HG02763 (cell line): ENCODE results near the gene TSPAN33.
A peak's percentile ranks its signal among the peaks of the same experiment; 100 is the strongest.
"Not testable (repeated sequence)": the region's sequence is repeated elsewhere in the genome, so short reads cannot be mapped to it uniquely, and the experiment has no call there.

Experiments
- ATAC-seq: cut with Tn5 transposase; IDR thresholded peaks from one replicate; pipeline ENCODE4 v1.9.1; 2021; ENCODE audit warnings: mild to moderate bottlenecking, moderate library complexity; ENCODE audit not compliant: unreplicated experiment

TSPAN33 gene

DNA sequence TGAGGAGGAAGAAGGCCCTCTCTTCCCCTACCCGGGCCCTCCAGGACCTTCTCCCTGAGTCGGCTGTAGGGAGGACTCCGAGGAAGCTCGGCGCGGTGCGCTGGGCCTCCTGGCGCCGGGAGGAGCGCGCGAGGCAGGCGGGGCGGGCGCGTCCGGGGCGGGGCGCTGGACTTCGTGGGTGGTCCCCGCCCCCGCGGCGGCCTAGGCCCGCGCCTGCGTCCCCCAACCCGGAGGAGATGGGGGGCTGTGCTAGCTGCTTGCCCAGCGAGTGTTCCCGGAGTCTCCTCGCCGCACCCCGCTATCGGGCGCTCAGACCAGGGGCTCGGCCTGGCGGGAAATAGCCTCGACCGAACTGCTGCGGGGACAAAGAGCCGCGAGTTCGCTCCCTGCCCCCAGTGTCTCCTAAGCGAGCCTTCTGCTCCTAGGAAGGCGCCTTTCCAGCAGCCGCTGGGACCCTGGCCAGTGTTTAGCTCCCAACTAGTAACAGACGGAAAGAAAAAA lies 24.7 kb downstream of the TSPAN33 start:
- no peak for ATAC-seq

DNA sequence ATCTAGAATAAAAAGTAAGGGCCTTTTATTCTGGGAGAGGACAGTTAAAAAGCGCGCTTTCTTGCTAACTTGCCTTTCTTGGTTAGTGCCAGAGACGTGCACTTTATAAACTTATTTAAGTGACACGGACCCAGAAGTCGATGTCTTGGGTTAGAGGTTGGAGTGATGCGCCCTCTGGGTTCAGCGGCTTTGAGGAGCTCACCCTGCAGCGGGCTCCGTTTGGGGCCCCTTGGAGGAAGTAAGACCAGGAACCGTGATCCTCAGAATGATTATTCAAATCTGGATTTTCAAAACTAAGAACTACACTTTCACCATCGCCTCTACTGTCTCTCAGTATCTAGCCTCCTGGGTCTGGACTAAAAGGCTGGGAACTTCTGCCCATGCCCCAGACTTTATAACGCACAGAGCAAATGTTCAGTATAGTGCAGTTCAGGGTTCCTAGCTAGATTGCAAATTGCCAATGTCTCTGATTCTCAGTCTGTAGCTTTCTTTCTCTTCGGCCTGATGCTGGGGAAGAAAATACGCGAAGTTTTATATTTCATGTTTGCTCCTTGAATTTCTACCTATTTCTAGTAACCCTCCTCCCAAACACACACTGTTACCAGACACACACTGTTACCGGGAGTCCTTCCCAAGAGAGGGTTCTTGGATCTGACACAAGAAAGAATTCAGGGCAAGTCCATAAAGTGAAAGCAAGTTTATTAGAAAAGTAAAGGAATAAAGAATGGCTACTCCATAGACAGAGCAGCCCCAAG lies 25.4 kb downstream of the TSPAN33 start:
- peak; percentile 56 for ATAC-seq

DNA sequence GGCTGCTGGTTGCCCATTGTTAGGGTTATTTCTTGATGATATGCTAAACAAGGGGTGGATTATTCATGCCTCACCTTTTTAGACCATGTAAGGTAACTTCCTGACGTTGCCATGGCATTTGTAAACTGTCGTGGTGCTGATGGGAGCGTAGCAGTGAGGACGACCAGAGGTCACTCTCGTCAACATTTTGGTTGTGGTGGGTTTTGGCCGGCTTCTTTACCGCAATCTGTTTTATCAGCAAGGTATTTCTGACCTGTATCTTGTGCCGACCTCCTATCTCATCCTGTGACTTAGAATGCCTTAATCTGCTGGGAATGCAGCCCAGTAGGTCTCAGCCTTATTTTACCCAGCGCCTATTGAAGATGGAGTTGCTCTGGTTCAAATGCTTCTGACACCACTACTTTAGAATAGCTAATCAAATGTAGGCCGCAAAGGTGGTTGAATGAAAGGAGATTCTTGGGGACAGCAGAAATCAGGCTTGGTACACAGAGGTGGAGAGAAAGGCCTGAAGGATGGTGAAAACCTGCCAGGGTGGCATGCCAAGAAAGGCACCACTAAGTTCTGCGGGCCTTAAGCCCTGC lies 26.0 kb downstream of the TSPAN33 start:
- no peak for ATAC-seq

DNA sequence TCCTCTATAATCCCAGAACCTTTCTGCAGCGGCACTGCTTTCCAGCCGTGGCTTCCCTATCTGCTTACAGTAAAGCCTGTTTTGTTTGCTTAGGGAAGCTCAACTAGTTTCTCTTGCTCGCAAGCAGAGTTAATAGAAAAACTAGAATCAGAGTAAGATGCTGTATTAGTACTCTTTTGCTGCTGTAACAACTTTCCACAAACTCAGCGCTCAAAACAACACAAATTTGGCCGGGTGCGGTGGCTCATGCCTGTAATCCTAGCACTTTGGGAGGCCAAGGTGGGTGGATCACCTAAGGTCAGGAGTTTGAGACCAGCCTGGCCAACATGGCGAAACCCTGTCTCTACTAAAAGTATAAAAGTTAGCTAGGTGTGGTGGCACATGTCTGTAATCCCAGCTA lies 29.4 kb downstream of the TSPAN33 start:
- not testable (repeated sequence) for ATAC-seq

DNA sequence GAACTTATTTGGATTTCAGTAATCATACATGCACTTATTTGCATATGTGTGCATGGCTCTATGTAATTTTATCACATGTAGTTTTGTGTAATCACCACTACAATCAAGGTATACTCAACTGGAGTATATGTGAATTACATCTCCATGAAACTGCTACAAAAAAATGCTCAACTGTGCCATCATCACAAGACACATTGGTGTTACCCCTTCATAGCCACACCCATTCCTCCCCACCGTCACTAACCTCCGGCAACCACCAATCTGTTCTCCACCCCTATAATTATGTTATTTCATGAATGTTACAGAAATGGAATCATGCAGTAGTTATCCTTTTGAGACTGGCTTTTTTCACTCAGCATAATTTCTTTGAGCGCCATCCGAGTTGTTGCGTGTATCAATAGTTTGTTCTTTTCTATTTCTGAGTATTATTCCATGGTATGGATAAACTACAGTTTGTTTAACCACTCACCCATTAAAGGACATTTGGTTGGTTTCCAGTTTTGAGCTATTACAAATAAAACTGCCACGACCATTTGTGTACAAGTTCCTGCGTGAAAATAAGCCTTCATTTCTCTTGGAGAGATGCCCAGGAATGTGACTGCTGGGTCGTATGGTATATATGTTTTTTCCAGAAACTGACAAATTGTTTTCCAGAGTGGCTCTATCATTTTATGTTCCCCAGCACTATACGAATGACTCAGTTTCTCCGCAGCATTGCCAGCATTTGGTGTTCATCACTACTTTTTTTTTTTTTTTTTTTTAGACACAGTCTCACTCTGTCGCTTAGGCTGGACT lies 32.6 kb downstream of the TSPAN33 start:
- ATAC-seq, result no peak

DNA sequence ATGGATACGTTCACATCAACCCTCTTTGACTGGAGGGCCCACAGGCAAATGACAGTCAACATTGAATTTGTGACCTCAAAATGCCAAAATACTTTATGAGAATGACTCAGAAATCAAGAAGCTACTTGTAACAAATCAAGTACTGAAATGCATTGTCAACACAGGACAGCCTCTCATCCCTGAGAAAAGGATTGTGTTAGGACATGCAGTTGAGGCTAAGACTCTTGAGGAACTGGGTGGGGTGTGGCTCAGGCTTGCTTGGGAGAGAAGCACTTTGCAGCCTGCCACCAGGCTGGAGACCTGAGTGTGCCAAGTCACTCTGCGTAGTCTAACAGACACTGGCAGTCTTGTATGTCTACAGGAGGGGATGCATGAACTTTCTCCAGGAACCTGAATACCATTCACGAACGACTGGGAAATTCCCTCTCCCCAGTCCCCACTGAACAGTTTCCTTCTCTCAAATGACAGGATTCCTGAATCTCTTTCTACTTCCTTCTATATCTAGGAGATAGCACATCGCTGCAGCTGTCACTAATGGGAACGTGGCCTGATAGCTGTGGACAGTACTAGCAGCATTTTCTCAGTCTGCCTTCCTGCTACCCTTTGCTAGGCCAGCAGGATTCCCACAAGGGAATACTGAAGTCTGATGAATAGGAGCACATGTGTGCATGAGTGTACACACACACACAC lies 40.6 kb downstream of the TSPAN33 start:
- no peak for ATAC-seq

DNA sequence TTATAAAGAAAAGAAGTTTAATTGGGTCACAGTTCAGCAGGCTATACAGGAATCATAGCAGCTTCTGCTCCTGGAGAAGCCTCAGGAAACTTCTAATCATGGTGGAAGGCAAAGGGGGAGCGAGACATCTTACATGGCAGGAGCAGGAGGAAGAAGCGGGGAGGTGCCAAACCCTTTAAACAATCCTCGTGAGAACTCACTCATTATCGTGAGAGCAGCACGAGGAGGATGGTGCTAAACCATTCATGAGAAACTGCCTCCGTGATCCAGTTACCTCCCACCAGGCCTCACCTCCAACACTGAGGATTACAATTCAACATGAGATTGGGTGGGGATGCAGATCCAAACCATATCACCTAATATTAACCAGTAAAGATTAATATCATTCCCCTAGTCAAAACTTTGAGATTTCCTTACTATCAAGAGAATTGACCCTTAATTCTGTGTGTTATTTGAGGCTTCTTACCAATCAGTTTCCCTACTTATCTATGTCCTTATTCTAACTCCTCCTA lies 42.3 kb downstream of the TSPAN33 start:
- no peak for ATAC-seq

DNA sequence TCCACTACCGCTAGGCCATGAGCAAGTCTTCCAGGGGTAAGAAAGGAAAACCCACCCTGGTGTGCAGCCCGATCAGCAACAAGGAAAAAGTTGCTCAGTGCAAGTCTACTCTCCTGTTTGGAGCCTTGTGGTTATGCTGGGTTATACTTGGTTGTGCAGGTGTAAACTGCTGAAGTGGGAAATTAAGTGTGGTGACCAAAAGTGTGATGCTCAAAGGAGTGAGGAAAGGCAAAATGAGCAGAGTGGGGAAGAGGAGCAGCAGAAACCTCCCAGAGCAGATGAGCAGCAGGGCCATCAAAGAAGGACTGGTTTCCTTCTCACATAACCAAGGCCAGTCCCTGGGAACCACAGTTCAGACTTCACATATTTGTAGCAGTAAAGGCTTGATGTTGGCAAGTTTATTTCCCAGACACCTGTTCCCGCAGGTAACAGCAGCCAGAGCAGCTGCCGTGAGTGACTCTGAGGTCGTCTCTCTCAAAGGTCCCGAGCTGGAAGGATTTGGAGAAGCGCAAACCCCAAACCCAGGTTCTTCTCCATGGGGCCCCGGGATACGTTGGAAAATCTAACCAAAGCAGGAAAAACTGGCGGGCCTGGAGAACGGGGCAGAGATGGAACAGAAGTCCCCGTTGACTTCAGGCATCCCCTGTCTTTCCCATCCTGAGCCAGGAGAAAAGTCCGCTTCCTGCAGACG lies 43.3 kb downstream of the TSPAN33 start:
- ATAC-seq, result no peak

DNA sequence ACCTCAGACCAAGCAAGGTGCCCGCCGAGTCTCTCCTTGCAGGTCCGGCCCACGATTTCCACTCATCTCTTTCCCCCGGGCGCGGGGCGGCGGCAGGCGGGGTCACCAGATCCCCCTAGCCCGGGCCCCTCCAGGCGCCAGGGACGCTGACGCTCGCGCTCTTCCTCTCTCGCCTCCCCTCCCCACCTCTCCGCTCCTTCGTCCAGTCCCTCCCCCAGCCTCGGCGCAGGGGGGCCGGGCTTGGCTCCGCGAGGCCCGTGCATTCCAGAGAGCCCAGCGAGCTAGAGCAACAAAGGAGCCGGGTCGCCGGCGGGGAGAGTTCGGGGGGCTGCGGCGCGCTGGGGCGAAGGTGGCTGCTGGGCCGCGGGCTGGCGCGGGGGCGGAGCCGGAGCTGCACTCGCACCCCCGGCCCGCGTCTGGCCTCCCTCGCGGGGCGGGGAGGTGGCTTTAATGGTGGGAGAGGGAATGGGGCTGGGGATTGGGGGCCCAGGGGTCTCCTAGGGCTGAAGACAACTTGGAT lies 43.9 kb downstream of the TSPAN33 start, which contains the start of gene SMO:
Gene SMO, plus strand, starts transcription at position 262 of the 520 bp plus-strand sequence. CDS start 519 bp downstream, outside the sequence.
- no peak for ATAC-seq

DNA sequence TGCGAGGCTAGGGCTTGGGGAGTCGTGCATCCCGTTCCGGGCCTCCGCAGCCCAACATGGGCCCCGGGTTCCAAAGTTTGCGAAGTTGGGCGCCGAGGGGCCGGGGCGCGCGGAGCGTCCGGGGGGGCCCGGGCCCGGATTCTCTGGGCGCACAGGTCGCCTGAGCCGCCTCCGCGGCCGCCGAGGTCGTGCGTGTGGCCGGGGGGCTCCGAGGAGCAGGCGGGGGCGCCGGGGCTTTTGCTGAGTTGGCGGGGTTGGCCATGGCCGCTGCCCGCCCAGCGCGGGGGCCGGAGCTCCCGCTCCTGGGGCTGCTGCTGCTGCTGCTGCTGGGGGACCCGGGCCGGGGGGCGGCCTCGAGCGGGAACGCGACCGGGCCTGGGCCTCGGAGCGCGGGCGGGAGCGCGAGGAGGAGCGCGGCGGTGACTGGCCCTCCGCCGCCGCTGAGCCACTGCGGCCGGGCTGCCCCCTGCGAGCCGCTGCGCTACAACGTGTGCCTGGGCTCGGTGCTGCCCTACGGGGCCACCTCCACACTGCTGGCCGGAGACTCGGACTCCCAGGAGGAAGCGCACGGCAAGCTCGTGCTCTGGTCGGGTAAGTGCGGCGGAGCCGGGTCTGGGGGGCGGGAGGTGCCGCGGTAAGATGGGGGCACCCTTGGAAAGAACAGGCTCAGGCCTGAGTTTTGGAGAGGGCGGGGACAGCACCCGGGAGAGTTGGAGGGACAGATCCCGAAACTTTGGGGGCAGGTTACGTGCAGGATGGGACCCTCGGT lies 44.6 kb downstream of the TSPAN33 start:
- ATAC-seq, result no peak

DNA sequence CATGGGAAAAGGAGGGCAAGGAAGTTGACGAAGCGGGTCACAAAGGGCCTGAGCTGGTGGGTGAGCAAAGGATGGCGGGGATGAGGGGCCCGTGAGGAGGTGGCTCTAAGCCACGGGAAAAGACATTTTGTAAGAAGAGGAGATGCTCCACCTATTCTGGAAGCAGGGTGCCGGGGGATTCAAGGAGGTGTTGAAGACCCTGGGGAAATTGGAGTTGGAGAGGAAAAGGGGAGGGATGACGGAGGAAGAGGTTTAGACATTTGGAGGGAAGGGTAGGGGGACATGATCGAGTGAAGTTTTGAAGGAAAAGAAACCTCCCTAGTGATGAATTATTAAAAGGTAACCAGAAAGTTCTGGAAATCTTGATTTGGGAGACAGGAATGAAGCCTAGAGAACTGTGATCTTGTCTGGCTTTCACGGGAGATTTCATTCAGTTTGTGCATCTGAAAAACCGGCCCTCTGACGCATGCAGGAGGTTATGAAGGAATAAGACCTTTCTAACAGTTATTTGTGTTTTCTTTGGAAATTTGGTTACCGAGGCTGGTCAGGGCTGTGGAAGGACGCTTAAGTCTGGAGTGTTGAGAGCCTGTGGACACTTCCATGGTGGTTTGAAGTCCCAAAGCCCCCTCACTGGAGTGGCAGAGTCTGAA lies 45.3 kb downstream of the TSPAN33 start:
- no peak for ATAC-seq

DNA sequence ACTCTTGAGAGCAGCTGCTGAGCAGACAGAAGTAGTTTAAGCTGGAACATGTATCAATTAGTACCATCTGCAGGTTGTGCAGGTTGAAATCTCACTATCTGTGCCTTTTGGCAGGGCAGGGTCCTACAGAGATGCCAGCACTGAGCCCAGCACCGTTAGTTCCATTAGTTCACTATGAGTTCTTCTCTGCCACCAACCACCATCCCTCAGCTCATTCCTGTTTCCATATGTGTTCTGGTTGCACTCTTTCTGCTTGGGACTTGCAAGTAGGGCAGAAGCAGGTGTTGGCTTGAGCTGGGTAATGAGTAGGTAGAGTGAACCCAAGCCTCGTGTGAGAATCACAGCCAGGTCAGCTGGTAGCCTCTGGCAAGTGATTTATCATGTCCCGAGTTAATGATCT lies 46.8 kb downstream of the TSPAN33 start:
- no peak for ATAC-seq

DNA sequence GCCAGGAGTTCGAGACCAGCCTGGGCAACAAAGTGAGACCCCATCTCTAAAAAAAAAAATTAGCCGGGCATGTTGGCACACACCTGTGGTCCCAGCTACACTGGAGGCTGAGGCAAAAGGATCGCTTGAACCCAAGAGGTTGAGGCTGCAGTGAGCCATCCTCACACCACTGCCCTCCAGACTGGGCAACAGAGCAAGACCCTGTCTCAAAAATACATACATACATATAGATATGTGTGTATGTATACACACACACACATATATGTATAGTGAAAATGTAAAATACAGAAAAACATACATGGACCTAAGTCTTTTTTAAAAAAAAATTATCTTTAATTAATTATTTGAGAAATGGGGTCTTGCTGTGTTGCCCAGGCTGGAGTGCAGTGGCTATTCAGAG lies 49.4 kb downstream of the TSPAN33 start:
- no peak for ATAC-seq

DNA sequence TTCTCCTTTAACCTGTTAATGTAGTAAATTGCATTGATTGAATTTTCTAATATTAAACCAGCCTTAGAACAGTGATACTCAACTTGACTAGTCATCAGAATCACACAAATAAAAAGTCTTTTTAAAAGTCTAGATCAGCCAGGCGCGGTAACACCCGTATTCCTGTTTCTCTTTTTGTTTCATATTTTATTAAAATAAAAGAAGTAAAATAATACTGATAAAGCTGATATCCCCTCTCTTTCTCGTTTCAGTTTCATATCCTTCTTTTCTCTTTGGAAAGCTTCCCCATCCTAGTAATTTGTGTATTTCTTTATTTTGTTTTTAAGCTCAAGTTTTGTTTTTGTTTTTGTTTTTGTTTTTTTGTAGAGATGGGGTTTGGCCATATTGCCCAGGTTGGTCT lies 53.3 kb downstream of the TSPAN33 start:
- no peak for ATAC-seq

DNA sequence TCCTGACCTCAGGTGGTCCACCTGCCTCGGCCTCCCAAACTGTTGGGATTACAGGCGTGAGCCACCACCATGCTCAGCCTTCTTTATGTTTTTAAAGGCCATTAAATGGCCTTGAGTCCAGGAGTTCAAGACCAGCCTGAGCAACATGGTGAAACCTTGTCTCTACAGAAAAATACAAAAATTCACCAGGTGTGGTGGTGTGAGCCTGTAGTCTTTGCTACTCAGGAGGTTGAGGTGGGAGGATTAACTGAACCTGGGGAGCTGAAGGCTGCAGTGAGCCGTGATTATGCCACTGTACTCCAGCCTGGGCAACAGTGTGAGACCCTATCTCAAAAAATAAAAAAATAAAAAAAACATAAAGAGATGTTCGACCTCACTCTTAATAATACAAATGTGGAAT lies 54.9 kb downstream of the TSPAN33 start:
- ATAC-seq, result no peak

DNA sequence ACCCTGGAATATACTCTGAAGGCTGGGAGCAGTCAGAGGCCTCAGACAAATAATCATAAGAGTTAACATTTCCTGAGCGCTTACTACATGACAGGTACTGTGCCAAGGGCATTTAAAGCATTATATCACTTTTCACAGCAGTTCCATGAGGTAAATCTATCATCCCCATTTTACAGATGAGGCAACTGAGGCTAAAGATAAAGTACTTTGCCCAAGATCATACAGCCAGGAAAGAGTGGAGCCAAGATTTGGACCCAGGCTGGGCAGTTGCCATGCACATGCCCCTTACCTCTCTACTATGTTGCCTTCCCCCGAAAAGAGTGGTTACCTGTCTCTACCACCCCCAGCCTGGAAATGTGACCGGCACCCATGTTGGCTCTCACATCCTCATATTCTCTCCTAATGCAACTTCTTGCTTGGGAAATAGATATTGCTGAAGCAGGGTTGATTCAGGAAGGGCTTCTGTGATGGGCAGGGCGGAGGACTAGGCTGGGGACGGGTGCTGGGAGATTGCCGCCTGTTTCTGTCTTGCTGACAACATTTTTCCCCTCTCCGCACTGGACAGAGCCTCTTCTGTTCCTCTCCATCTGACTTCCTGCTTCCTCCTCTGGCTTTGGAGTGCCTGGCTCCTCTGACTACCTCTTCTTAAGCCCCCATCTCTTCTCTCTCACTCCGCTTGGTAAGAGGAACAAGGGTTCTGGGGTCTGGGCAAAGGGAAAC lies 57.7 kb downstream of the TSPAN33 start:
- ATAC-seq, result no peak

DNA sequence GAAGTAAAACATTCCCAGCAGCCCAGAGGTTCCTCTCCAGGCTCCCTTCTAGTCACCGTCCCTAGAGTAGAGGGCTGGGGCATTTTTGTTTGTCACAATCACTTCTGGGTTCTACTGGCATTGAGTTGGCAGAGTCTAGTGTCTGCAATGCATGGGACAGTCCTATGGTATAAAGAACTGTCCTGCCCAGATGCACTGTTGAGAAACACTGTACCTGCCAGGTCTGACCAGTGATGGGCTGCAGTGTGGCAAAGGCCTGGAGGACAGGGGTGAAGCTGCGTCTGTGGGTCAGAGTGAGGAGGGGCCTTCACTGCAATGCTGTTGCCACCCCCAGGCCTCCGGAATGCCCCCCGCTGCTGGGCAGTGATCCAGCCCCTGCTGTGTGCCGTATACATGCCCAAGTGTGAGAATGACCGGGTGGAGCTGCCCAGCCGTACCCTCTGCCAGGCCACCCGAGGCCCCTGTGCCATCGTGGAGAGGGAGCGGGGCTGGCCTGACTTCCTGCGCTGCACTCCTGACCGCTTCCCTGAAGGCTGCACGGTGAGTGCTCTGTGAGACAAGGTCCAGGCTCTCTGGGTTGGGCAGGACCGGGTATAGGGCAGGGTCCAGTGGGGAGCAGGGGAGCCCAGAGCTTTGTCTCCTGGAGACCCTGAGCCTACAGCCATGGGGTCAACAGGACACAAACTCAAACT lies 58.7 kb downstream of the TSPAN33 start:
- ATAC-seq, result no peak
